ENCODE results near the gene BMX.

DNA sequence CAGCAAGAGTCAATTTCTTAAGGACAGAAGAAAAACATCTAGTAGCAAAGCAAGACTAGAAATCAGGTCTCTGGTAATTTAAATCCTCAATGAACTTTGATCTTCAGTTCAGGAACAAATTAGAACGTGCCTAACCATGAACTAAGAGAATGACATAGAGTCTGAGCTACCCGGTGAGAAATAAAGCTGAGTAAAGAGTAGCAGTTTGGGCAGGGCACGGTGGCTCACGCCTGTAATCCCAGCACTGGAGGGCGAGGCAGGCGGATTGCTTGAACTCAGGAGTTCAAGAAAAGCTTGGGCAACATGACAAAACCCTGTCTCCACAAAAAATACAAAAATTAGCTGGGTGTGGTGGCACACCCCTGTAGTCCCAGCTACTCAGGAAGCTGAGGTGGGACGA, 62.4 kb downstream of the BMX start:
- TF ChIP-seq, protein P1, sequence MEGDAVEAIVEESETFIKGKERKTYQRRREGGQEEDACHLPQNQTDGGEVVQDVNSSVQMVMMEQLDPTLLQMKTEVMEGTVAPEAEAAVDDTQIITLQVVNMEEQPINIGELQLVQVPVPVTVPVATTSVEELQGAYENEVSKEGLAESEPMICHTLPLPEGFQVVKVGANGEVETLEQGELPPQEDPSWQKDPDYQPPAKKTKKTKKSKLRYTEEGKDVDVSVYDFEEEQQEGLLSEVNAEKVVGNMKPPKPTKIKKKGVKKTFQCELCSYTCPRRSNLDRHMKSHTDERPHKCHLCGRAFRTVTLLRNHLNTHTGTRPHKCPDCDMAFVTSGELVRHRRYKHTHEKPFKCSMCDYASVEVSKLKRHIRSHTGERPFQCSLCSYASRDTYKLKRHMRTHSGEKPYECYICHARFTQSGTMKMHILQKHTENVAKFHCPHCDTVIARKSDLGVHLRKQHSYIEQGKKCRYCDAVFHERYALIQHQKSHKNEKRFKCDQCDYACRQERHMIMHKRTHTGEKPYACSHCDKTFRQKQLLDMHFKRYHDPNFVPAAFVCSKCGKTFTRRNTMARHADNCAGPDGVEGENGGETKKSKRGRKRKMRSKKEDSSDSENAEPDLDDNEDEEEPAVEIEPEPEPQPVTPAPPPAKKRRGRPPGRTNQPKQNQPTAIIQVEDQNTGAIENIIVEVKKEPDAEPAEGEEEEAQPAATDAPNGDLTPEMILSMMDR (IDR thresholded peaks at IDR 0.05), result no peak
- no peak for TF ChIP-seq POLR2A (IDR thresholded peaks at IDR 0.05)

Data from adrenal gland (tissue), 5 donors.